ENCODE results near the gene PUS10. TPM values are rescaled to one million over a fixed set of nuclear protein-coding genes. Genes with fewer than 3 reads are reported as not detected.
"Not testable (repeated sequence)": the region's sequence is repeated elsewhere in the genome, so short reads cannot be mapped to it uniquely, and the experiment has no call there.

Gene PUS10
- polyA plus RNA-seq, 1 experiment, result 4.1 TPM

- POLR2A ChIA-PET, result no interaction called here
- CTCF ChIA-PET, result no interaction called here
- TF ChIP-seq, protein P1, sequence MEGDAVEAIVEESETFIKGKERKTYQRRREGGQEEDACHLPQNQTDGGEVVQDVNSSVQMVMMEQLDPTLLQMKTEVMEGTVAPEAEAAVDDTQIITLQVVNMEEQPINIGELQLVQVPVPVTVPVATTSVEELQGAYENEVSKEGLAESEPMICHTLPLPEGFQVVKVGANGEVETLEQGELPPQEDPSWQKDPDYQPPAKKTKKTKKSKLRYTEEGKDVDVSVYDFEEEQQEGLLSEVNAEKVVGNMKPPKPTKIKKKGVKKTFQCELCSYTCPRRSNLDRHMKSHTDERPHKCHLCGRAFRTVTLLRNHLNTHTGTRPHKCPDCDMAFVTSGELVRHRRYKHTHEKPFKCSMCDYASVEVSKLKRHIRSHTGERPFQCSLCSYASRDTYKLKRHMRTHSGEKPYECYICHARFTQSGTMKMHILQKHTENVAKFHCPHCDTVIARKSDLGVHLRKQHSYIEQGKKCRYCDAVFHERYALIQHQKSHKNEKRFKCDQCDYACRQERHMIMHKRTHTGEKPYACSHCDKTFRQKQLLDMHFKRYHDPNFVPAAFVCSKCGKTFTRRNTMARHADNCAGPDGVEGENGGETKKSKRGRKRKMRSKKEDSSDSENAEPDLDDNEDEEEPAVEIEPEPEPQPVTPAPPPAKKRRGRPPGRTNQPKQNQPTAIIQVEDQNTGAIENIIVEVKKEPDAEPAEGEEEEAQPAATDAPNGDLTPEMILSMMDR (IDR thresholded peaks at IDR 0.05; ENCODE audit: insufficient read depth, low read depth, low read length), result no peak
Measured at GRCh38 chr2:61055557-61055956, 37.5 kb upstream of the PUS10 start.

GRCh38 chr2:61045999-61046398 is 27.9 kb upstream of the PUS10 start:
- TF ChIP-seq, protein P1 (IDR thresholded peaks at IDR 0.05; ENCODE audit: insufficient read depth, low read depth, low read length), result no peak
- no peak for DNase-seq (ENCODE audit: low read depth)
- no peaks in the 10 kb centered on the region for H3K27me3 ChIP-seq (ENCODE audit: control insufficient read depth, insufficient read depth, low read length)
- no peak overlapping the region for H3K4me3 ChIP-seq (ENCODE audit: low read depth, low read length)
- H3K36me3 ChIP-seq (ENCODE audit: control insufficient read depth, insufficient read depth, low read length), result peaks cover 4% of the 10 kb centered on the region; the same call in 1 of the 2 replicates
- ChIA-PET CTCF (no interaction called here), POLR2A (no interaction called here)

More at GRCh38 chr2:61055557-61055956, 37.5 kb upstream of the PUS10 start:
- Histone ChIP-seq H3K36me3 (ENCODE audit: control insufficient read depth, insufficient read depth, low read length) (no peaks in the 10 kb centered on the region), H3K4me3 (ENCODE audit: low read depth, low read length) (no peak overlapping the region), H3K27me3 (ENCODE audit: control insufficient read depth, insufficient read depth, low read length) (no peaks in the 10 kb centered on the region)
- no peak for DNase-seq (ENCODE audit: low read depth)

GRCh38 chr2:61045226-61045625 is 27.2 kb upstream of the PUS10 start:
- Histone ChIP-seq H3K4me3 (ENCODE audit: low read depth, low read length) (no peak overlapping the region), H3K36me3 (ENCODE audit: control insufficient read depth, insufficient read depth, low read length) (peaks cover 4% of the 10 kb centered on the region; the same call in 1 of the 2 replicates), H3K27me3 (ENCODE audit: control insufficient read depth, insufficient read depth, low read length) (no peaks in the 10 kb centered on the region)
- TF ChIP-seq, protein P1 (IDR thresholded peaks at IDR 0.05; ENCODE audit: insufficient read depth, low read depth, low read length), result no peak
- CTCF ChIA-PET, result no interaction called here
- POLR2A ChIA-PET, result no interaction called here
- DNase-seq (ENCODE audit: low read depth), result no peak

DNA sequence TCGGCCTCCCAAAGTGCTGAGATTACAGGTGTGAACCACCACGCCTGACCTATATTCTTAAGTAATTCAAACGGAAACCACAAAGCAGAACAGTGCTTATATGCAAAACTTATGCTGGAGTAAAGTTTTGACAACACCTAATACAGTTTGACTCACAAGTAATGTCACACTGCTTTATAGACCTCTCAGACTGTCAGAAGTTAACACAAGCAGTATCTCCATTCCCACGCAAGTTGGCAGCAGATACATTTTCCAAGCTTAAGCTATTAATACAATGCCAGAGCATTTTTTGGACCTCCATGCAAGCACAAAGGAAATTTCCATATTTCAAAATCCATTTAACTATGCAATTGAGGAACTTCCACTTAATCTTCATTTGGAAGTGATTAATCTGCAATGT is 26.6 kb upstream of the PUS10 start:
- POLR2A ChIA-PET, result no interaction called here
- Histone ChIP-seq H3K36me3 (ENCODE audit: control insufficient read depth, insufficient read depth, low read length) (peaks cover 4% of the 10 kb centered on the region; the same call in 1 of the 2 replicates), H3K27me3 (ENCODE audit: control insufficient read depth, insufficient read depth, low read length) (no peaks in the 10 kb centered on the region), H3K4me3 (ENCODE audit: low read depth, low read length) (no peak overlapping the region)
- no peak for DNase-seq (ENCODE audit: low read depth)
- CTCF ChIA-PET, result no interaction called here
- TF ChIP-seq, protein P1 (IDR thresholded peaks at IDR 0.05; ENCODE audit: insufficient read depth, low read depth, low read length), result no peak

- H3K4me3 ChIP-seq (ENCODE audit: low read depth, low read length), result no peak overlapping the region
- ChIA-PET CTCF (no interaction called here), POLR2A (no interaction called here)
- H3K36me3 ChIP-seq (ENCODE audit: control insufficient read depth, insufficient read depth, low read length), result 0 out of 2 replicates have a peak, but pooled peaks cover 2% of the 10 kb centered on the region
- DNase-seq (ENCODE audit: low read depth), result no peak
- no peaks in the 10 kb centered on the region for H3K27me3 ChIP-seq (ENCODE audit: control insufficient read depth, insufficient read depth, low read length)
- TF ChIP-seq, protein P1 (IDR thresholded peaks at IDR 0.05; ENCODE audit: insufficient read depth, low read depth, low read length), result no peak
Measured at GRCh38 chr2:61042807-61043206, 24.8 kb upstream of the PUS10 start.

- POLR2A ChIA-PET; H3K36me3 ChIP-seq (ENCODE audit: control insufficient read depth, insufficient read depth, low read length); H3K4me3 ChIP-seq (ENCODE audit: low read depth, low read length); H3K27me3 ChIP-seq (ENCODE audit: control insufficient read depth, insufficient read depth, low read length); DNase-seq (ENCODE audit: low read depth); CTCF ChIA-PET: not testable (repeated sequence)
Measured at GRCh38 chr2:61036643-61037042, 18.6 kb upstream of the PUS10 start.

GRCh38 chr2:61034592-61034991 is 16.5 kb upstream of the PUS10 start:
- H3K27me3 ChIP-seq (ENCODE audit: control insufficient read depth, insufficient read depth, low read length); POLR2A ChIA-PET; H3K4me3 ChIP-seq (ENCODE audit: low read depth, low read length); DNase-seq (ENCODE audit: low read depth); CTCF ChIA-PET; H3K36me3 ChIP-seq (ENCODE audit: control insufficient read depth, insufficient read depth, low read length): not testable (repeated sequence)

Data from BJ (cell line).